GM12878 (cell line): ENCODE results near the gene SET. TPM values are rescaled to one million over a fixed set of nuclear protein-coding genes. Genes with fewer than 3 reads are reported as not detected.

ENCODE experiments used
- CEBPB ChIP-seq, 2 experiments: fragments of 150-350 bp in 1 of 2; IDR thresholded peaks; 2 replicates each; pipeline ENCODE4 v1.6.1; 2012 to 2014; ENCODE audit warnings: low read depth in 2 of 2, low read length in 2 of 2, borderline replicate concordance in 1 of 2, inconsistent platforms in 1 of 2
- CHD1 ChIP-seq: IDR thresholded peaks from 2 replicates; pipeline ENCODE4 v1.6.1; 2012; ENCODE audit warnings: low read depth, low read length, improper control_type of control experiment
- DPF2 ChIP-seq: fragments of 450-650 bp; IDR thresholded peaks from 2 replicates; pipeline ENCODE4 v1.6.1; 2017; ENCODE audit warnings: mild to moderate bottlenecking
- MTA2 ChIP-seq: fragments of 450-650 bp; IDR thresholded peaks from 2 replicates; pipeline ENCODE4 v1.6.1; 2016; ENCODE audit warnings: low read depth, mild to moderate bottlenecking, moderate library complexity
- MYB ChIP-seq: fragments of 150-350 bp; IDR thresholded peaks from 2 replicates; pipeline ENCODE4 v1.6.1; 2014; ENCODE audit warnings: mild to moderate bottlenecking, low read depth, low read length, borderline replicate concordance
- NFIC ChIP-seq: IDR thresholded peaks from 2 replicates; pipeline ENCODE4 v1.6.1; 2012; ENCODE audit warnings: low read depth, mild to moderate bottlenecking, inconsistent platforms, low read length, moderate library complexity
- RUNX3 ChIP-seq: IDR thresholded peaks from 2 replicates; pipeline ENCODE4 v1.6.1; 2012; ENCODE audit warnings: low read length, inconsistent platforms
- ZSCAN29 ChIP-seq: fragments of 450-650 bp; IDR thresholded peaks from 2 replicates; pipeline ENCODE4 v1.6.1; 2017; ENCODE audit warnings: mild to moderate bottlenecking, moderate library complexity
- polyA plus RNA-seq, 11 experiments: library from polyadenylated mRNA; depleted of rRNA in 4 of 11; unstranded in 6 of 11; stranded (reverse) in 5 of 11; fragments of >200 nt; fragmentation: Nextera tagmentation in 4 of 11; fragmentation: Illumina TruSeq in 1 of 11; extraction: Ambion mirVana in 4 of 11; extraction: Trizol in 1 of 11; gene quantifications; 1 replicate in 1 of 11; 2 replicates in 10 of 11; pipeline versions ENCODE4 v1.2.1 to v1.2.3, GENCODE V29; 2011 to 2016; ENCODE audit warnings: inconsistent platforms in 2 of 11, missing spikeins in 2 of 11, low read depth in 1 of 11
- total RNA-seq, 4 experiments: library from RNA; depleted of rRNA in 3 of 4; stranded (reverse); fragments of >200 nt in 3 of 4; fragmentation: Illumina TruSeq in 1 of 4; extraction: Trizol in 1 of 4; gene quantifications; 2 replicates each; pipeline versions ENCODE4 v1.2.1 to v1.2.3, GENCODE V29; 2013 to 2021
- TF ChIP-seq, protein P1 (sequence below): fragments of 450-650 bp; IDR thresholded peaks from 2 replicates; pipeline ENCODE4 v1.6.1; 2017; ENCODE audit warnings: borderline replicate concordance
- TF ChIP-seq, protein P2 (sequence below): fragments of 450-650 bp; IDR thresholded peaks from 2 replicates; pipeline ENCODE4 v1.6.1; 2017; ENCODE audit warnings: low read depth, mild to moderate bottlenecking, moderate library complexity

SET gene
- total and polyA plus RNA-seq, 10 of the 15 experiments (the other 5 are each of a cell fraction or from before 2014, with no cell fraction given), result 284 to 706 (median 445) TPM

DNA sequence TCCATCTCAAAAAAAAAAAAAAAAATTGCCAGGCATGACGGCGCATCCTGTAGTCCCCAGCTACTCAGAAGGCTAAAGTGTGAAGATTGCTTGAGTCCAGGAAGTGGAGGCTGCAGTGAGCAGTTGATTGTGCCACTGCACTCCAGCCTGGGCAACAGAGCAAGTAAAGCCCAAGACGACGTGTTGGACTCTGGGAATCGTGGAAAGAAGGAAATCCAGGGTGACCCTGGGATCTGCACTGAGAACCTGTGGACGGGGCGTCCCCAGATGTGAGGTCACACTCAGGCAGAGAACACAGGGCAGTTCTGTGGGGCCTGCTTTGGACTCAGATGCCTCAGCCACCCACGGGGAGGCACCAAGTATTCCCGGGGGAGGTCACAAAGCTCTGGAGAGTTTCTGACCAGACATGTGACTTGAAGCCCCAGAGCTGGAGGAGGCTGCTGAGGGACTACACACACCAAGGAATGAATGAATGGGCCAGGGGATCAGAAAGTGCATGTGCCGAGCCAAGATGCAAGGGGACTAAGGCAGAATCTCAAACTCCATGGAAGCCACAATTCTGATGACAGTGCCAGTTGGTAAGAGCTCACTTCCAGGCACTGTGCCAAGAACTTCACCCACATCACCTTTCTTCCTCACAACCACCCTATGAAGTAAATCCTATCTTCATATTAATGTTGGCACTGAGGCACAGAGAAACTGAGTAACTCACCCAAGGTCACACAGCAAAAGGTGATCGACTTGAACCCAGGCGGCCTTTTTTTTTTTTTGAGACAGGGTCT is 45.3 kb upstream of the SET start (continued):
- TF ChIP-seq NFIC (no peak), MYB (no peak), DPF2 (peak; percentile 85), ZSCAN29 (no peak), RUNX3 (no peak; the same call in 1 of the 2 replicates), CHD1 (no peak), MTA2 (peak; percentile 57; the same call in 1 of the 2 replicates), CEBPB (IDR thresholded peaks at IDR 0.05; ENCODE audit: borderline replicate concordance in 1 of 2, low read depth in 2 of 2, low read length in 2 of 2) (no peak)
- TF ChIP-seq, protein P1, sequence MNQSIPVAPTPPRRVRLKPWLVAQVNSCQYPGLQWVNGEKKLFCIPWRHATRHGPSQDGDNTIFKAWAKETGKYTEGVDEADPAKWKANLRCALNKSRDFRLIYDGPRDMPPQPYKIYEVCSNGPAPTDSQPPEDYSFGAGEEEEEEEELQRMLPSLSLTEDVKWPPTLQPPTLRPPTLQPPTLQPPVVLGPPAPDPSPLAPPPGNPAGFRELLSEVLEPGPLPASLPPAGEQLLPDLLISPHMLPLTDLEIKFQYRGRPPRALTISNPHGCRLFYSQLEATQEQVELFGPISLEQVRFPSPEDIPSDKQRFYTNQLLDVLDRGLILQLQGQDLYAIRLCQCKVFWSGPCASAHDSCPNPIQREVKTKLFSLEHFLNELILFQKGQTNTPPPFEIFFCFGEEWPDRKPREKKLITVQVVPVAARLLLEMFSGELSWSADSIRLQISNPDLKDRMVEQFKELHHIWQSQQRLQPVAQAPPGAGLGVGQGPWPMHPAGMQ, result no peak
- TF ChIP-seq, protein P2, sequence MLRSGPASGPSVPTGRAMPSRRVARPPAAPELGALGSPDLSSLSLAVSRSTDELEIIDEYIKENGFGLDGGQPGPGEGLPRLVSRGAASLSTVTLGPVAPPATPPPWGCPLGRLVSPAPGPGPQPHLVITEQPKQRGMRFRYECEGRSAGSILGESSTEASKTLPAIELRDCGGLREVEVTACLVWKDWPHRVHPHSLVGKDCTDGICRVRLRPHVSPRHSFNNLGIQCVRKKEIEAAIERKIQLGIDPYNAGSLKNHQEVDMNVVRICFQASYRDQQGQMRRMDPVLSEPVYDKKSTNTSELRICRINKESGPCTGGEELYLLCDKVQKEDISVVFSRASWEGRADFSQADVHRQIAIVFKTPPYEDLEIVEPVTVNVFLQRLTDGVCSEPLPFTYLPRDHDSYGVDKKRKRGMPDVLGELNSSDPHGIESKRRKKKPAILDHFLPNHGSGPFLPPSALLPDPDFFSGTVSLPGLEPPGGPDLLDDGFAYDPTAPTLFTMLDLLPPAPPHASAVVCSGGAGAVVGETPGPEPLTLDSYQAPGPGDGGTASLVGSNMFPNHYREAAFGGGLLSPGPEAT, result peak; percentile 79
